ENCODE results near the gene FLOT1. TPM values are rescaled to one million over a fixed set of nuclear protein-coding genes. Genes with fewer than 3 reads are reported as not detected.
A peak's percentile ranks its signal among the peaks of the same experiment; 100 is the strongest.

The FLOT1 gene
- total and polyA plus RNA-seq, 9 of the 15 experiments (the other 6 are each of a cell fraction or from before 2014, with no cell fraction given) = 11.7 to 149 (median 118) TPM

- TF ChIP-seq, protein P1, sequence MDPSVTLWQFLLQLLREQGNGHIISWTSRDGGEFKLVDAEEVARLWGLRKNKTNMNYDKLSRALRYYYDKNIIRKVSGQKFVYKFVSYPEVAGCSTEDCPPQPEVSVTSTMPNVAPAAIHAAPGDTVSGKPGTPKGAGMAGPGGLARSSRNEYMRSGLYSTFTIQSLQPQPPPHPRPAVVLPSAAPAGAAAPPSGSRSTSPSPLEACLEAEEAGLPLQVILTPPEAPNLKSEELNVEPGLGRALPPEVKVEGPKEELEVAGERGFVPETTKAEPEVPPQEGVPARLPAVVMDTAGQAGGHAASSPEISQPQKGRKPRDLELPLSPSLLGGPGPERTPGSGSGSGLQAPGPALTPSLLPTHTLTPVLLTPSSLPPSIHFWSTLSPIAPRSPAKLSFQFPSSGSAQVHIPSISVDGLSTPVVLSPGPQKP (CRISPR knock-in tag; IDR thresholded peaks at IDR 0.05) = no peak
- TF ChIP-seq, protein P2, sequence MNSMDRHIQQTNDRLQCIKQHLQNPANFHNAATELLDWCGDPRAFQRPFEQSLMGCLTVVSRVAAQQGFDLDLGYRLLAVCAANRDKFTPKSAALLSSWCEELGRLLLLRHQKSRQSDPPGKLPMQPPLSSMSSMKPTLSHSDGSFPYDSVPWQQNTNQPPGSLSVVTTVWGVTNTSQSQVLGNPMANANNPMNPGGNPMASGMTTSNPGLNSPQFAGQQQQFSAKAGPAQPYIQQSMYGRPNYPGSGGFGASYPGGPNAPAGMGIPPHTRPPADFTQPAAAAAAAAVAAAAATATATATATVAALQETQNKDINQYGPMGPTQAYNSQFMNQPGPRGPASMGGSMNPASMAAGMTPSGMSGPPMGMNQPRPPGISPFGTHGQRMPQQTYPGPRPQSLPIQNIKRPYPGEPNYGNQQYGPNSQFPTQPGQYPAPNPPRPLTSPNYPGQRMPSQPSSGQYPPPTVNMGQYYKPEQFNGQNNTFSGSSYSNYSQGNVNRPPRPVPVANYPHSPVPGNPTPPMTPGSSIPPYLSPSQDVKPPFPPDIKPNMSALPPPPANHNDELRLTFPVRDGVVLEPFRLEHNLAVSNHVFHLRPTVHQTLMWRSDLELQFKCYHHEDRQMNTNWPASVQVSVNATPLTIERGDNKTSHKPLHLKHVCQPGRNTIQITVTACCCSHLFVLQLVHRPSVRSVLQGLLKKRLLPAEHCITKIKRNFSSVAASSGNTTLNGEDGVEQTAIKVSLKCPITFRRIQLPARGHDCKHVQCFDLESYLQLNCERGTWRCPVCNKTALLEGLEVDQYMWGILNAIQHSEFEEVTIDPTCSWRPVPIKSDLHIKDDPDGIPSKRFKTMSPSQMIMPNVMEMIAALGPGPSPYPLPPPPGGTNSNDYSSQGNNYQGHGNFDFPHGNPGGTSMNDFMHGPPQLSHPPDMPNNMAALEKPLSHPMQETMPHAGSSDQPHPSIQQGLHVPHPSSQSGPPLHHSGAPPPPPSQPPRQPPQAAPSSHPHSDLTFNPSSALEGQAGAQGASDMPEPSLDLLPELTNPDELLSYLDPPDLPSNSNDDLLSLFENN (IDR thresholded peaks at IDR 0.05; ENCODE audit: low read depth in 2 of 2, low read length in 2 of 2) = no peak
- TF ChIP-seq CREB1 (IDR thresholded peaks at IDR 0.05) (peak; percentile 6; the same call in 1 of the 2 replicates), CREB1 (CRISPR knock-in tag; IDR thresholded peaks at IDR 0.05) (no peak), RUNX1 (IDR thresholded peaks at IDR 0.05; ENCODE audit: low read depth) (no peak), OTX1 (CRISPR knock-in tag; IDR thresholded peaks at IDR 0.05) (peak; percentile 88), ZNF717 (CRISPR knock-in tag; IDR thresholded peaks at IDR 0.05) (no peak), HMG20B (CRISPR knock-in tag; IDR thresholded peaks at IDR 0.05) (peak; percentile 59; the same call in 1 of the 2 replicates), GTF2A2 (tag; IDR thresholded peaks at IDR 0.05) (no peak), MLLT1 (IDR thresholded peaks at IDR 0.05) (peak in 1 of 2 experiments; percentile 14; a peak in 3 of 4 replicates), IRF1 (CRISPR knock-in tag; IDR thresholded peaks at IDR 0.05; ENCODE audit: borderline replicate concordance) (no peak), TRIM28 (IDR thresholded peaks at IDR 0.05) (no peak; the same call in 1 of the 2 replicates), KHSRP (IDR thresholded peaks at IDR 0.05) (no peak), ZNF165 (CRISPR knock-in tag; IDR thresholded peaks at IDR 0.05; ENCODE audit: borderline replicate concordance) (no peak), XRCC3 (IDR thresholded peaks at IDR 0.05) (no peak), PHF8 (IDR thresholded peaks at IDR 0.05; ENCODE audit: borderline replicate concordance, low read length) (no peak), ZBTB7A (IDR thresholded peaks at IDR 0.05; ENCODE audit: borderline replicate concordance, control insufficient read depth, low read depth, low read length) (no peak), NCOA1 (IDR thresholded peaks at IDR 0.05; ENCODE audit: low read depth) (0 out of 2 replicates have a peak, but pooled peaks have one; percentile 14)
- TF ChIP-seq, protein P3, sequence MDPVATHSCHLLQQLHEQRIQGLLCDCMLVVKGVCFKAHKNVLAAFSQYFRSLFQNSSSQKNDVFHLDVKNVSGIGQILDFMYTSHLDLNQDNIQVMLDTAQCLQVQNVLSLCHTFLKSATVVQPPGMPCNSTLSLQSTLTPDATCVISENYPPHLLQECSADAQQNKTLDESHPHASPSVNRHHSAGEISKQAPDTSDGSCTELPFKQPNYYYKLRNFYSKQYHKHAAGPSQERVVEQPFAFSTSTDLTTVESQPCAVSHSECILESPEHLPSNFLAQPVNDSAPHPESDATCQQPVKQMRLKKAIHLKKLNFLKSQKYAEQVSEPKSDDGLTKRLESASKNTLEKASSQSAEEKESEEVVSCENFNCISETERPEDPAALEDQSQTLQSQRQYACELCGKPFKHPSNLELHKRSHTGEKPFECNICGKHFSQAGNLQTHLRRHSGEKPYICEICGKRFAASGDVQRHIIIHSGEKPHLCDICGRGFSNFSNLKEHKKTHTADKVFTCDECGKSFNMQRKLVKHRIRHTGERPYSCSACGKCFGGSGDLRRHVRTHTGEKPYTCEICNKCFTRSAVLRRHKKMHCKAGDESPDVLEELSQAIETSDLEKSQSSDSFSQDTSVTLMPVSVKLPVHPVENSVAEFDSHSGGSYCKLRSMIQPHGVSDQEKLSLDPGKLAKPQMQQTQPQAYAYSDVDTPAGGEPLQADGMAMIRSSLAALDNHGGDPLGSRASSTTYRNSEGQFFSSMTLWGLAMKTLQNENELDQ (CRISPR knock-in tag; IDR thresholded peaks at IDR 0.05; ENCODE audit: borderline replicate concordance) = no peak
Observed at GRCh38 chr6:30743099-30744053, 889 bp upstream of the FLOT1 start (continued).
